COLO668 (cell line): ENCODE data around the gene SLC22A4.
A peak's percentile ranks its signal among the peaks of the same experiment; 100 is the strongest.

Experiments used
- DNase-seq: peaks from one replicate; lab custom pipeline; 2025; ENCODE audit not compliant: unreplicated experiment; lab: John Stamatoyannopoulos, UW

The SLC22A4 gene

DNA sequence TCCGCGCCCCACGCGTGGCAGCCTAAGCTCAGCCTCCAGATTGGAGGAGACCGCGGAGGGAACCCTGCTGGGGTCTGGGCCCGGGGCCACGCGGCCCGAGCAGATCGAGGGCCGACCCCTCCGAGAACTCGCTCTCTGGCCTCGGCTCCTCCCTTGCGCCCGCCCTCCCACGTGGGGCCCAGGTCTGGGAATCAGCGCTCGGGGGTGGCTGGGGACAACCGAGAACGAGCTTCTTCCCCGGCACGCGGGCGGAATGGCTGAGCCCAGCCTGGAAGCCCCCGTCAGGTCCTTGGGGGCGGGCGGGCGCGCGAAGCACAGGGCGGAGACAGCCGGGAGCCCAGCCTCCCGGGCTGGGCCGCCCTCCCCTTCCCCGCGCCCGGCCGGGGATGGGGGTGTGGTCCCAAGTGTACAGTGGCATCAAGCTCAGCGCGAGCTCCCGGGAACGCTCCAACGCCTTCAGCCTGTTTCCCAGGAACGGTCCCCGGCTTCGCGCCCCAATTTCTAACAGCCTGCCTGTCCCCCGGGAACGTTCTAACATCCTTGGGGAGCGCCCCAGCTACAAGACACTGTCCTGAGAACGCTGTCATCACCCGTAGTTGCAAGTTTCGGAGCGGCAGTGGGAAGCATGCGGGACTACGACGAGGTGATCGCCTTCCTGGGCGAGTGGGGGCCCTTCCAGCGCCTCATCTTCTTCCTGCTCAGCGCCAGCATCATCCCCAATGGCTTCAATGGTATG is at the start of gene SLC22A4:
Gene SLC22A4 (plus strand): TSS at position 403 of the 736 bp plus-strand sequence. CDS start 223 bp downstream, at position 626.
- DNase-seq = peak; percentile 77

- no peak for DNase-seq
Measured at GRCh38 chr5:132245593-132245992, 48.6 kb upstream of the SLC22A4 start.

DNA sequence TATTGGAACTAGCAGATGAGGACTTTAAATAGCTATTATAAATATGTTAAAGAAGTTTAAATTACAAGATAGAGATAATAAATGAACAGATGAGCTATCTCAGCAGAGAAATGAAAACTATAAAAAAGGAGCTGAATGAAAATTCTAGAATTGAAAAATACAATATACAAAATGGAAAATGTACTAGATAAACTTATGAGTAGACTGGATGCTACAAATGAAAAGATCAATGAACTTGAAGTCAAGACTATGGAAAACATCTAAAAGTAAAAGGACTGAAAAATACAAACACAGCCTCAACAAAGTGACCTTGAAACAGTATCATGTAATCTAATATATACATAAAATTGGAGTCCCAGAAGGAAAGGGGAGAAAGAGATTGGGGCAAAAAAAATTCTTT is 47.4 kb upstream of the SLC22A4 start:
- DNase-seq = no peak

DNA sequence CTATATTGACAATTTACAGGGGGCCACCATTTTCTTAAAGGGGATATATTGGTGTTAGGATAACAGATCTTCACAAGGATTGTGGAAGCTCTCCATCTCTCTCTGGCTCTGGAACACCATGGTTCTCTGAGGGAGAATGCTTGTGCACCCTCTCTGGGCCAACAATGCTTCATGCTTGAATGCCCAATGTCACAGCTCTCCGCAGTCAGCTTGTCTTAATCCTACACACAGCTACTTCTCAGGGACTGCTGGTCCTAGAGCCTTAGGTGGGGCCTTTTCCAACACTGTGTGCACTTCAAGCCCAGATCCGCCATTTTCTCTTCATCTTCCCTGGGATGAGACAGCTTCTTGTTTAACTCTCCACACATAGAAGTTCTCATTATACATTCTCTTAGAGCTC is 43.6 kb upstream of the SLC22A4 start:
- DNase-seq = no peak

DNA sequence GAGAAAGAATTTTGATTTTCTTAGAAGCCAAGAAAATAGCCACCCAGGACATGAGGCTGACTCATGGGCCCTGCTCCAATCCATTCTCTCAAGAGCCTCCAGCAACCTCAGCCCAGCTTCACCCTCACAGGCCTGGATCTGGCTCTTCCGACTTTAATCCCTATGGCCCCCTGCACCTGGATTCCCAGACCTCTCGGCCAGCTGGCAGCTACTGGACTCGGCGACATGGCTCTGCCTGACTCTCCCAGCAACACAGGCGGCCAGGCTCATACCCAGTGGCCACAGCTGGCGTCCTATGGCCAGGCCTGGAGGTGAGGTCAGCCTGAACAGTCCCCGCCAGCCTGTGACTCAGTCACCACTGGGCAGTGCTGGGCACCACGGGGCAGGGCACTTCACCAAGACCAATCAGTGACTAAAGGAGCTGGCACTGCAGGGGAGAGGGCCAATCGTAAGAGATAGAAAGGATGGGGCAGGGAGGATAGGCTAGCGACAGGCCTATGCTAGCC is 42.9 kb upstream of the SLC22A4 start:
- no peak for DNase-seq

DNA sequence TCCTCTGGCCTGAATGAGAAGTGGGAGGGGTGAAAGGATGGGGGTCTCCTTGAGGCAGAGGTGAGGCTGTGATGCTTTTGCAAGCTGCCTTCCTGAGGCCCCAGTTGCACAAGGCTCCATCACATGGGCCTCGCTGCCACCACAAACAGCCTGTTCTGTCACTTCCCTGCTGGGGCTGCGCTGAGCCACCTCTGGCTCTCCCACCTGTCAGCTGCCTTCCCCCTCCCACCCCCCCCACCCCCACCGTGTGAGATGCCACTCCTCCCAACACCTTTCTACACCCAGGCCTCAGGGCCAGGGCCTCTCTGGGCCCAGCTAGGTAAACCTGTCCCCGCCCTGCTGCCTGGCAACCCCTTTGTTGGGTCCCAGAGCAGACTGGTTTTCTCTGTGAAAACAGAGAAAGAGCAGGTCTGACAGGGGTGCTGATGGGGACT is 41.2 kb upstream of the SLC22A4 start:
- peak; percentile 79 for DNase-seq

GRCh38 chr5:132253452-132254320 is 40.5 kb upstream of the SLC22A4 start:
- DNase-seq = peak; percentile 56

GRCh38 chr5:132254321-132254977 is 39.7 kb upstream of the SLC22A4 start:
- no peak for DNase-seq

DNA sequence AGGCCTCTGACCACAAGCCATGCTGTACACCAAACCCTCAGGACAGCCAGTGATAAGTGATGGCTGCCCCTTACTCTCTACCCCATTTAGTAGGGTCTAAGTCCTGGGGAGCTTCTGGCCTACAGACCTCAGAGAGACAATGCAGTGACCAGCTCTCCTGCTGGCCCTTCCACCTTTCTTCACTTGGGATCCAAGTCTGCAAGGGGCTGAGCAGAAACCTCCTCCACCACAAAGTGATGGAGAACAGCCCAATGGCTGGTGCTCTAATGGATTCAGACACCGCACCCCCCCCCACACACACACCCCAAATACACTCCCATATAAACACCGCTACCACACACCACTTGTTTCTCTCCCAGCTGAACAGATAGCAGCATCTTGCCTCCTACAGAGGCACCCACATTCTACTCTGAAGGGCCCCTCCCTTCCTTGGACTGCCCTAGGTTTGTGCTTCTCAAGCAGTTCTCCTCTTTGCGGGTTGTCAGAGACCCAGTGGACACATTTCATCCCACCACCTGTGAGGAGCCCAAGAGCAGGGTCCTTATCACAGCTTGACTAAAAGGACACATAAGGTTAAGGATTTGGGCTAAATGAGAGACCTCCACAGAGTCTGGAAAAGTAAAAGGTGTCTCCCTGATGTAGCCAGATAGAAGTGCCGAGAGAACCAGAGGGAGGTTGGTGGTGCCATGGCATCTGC is 38.0 kb upstream of the SLC22A4 start:
- DNase-seq = no peak

DNA sequence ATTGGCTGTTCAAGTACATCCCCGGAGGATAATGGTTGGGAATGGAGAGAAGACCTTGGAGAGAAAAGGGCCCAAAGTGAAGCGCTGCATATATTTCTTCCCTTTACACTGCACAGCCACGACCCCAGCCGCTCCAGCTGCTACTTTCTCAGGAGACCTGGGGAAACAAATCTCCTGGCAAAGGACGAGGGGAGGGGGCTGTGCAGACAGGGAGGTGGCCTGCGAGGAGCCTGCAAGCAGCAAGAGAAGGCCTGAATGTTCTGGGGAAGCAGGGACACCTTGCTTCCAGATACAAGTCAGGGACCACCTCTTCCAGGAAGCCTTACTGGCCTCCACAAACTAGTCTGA is 37.4 kb upstream of the SLC22A4 start:
- no peak for DNase-seq

DNA sequence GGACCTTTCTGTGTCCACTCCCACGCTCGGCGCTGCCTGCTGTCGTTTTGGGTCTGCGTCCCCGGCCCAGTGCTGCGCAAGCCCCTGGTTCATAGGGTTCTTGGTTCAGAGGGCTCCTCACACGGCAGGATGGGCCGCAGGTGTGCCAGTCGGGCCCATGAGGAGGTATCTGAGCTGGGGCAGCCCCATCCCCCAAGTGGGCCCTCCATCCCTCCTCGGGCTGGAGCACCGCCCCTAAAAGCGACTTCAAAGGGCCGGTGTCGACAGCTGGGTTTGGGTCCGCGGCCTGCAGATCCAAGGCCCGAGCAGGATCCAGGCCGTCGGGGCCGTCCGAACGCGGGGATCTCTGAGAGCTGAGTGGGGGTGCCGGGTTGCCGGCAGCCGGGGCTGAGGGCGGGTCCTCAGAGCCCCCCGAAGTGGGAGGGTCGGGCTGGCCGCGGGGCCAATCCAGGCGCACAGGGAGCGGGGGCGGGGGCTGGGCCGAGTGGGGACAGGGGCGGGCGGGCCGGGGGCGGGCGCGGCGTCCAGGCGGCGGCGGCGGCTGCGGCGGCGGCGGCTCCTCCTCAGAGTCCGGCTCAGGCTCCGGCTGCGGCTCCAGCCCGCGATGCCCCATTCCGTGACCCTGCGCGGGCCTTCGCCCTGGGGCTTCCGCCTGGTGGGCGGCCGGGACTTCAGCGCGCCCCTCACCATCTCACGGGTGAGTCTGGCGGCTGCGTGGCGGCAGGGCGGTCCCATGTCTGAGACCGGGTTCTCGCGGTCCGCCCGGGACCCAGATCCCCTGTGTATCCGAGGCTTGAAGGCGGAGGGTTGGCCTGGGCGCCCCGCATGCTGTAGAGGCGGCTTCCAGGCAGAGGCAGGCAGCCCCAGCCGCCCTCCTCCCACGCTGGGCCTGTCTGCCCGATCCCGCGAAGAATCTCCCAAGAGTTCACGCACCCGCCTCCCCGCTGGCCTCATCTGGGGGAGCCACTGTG is 36.8 kb upstream of the SLC22A4 start, which contains the start of gene PDLIM4:
Gene PDLIM4 (plus strand): TSS at position 566 of the 971 bp plus-strand sequence. CDS start 39 bp downstream, at position 605.
- DNase-seq = no peak

DNA sequence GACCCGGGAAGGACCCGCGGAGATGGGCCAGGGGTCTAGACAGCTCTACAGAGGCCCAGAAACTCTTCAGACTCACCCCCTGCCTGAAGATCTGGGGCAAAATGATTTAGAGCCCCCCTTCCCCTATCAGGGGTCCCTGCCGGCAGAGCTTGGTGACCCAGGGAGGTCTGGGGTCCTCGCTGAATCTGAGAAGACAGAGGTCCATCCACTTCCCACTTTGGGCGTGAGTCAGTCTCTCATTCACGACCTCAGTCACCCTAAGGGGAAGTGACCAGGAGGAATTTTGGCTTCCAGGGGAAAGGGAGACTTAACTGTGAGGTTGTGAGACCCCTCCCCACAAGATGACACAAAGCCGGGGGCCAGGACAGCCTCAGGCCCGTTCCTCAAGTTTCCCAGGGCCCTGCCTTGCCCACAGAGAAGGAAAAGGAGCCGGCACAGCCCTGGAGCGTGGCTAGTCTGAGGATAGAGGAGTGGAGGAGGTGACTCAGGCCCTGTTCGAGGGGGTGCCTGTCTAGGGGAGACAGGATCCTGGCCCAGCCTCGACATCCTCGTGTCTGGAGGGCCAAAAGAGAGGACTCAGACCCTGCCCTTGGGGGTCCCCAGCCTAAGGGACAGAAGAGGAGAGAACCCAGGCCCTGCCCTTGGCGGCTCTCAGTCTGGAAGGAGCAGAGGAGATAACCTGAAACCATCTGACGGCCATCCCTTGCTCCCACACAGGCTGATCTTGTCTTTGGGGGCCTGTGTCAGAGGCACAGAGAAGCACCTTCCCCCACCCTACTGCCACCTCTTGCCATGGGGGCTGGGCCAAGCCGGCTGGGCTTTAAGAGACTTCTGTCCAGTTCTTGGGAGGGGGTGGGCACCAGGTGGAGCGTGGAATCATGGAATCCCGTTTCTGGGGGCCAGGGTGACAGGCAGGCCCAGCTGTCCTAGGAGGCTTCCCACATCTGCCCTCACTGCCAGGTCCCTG is 35.8 kb upstream of the SLC22A4 start:
- DNase-seq = no peak

- DNase-seq = peak; percentile 2
Measured at GRCh38 chr5:132259069-132259851, 34.9 kb upstream of the SLC22A4 start.

DNA sequence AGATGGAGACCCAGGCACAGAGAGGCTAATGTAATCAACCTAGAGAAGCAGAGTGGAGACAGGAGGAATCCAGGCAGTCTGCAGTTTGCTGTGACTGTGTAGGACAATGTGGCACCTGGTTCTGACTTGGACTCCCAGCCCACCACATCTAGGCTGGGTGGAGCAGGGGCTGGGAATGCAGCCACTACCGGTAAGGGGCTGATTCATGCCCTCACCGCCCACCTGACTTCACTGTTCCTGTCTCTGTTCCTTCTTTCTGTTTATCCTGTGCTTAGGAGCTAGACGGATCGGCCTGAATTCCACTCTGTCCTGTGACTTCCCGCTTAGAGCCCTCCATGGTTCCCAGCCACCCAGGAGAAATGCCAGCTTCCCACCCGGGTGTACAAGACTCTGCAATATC is 34.1 kb upstream of the SLC22A4 start:
- DNase-seq = no peak

DNA sequence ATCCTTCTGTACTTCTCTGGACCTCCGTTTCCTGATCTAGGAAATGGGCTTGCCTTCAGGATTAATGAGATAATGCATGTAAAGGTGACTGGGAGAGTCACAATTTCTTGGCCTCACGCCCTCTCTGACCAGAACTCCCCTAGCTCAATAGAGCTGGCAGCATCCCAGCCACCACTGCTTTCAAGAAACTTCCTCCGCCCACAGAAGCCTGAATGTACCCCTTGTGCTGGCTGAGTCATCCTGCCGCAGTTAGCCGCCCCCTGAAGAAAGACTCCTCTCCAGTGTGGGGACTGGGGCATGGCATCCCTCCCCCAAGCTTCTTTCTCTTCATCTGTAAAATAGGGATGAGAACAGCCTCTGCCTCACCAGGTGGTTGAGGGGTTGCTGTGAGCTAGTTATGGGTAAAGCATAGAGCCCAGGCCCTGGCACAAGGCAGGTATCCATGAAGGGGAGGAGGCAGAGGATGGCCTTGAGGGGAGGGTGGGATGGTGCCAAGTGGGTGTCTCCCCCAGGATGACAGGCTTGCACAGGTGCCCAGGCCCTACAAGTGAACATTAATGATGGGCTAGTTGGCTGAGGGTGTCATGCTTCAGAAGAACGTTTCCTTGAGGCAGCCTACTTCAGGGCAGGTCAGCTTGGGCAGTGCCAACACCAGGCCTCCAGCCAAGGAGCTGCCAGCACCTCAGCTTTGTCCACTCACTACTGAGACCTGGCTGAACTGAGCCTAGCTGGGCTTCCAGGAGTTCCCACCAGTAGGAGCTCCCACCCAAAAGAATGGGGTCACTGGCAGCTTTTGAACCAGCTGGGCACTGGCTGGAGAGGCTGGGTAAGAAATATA is 33.3 kb upstream of the SLC22A4 start:
- no peak for DNase-seq

DNA sequence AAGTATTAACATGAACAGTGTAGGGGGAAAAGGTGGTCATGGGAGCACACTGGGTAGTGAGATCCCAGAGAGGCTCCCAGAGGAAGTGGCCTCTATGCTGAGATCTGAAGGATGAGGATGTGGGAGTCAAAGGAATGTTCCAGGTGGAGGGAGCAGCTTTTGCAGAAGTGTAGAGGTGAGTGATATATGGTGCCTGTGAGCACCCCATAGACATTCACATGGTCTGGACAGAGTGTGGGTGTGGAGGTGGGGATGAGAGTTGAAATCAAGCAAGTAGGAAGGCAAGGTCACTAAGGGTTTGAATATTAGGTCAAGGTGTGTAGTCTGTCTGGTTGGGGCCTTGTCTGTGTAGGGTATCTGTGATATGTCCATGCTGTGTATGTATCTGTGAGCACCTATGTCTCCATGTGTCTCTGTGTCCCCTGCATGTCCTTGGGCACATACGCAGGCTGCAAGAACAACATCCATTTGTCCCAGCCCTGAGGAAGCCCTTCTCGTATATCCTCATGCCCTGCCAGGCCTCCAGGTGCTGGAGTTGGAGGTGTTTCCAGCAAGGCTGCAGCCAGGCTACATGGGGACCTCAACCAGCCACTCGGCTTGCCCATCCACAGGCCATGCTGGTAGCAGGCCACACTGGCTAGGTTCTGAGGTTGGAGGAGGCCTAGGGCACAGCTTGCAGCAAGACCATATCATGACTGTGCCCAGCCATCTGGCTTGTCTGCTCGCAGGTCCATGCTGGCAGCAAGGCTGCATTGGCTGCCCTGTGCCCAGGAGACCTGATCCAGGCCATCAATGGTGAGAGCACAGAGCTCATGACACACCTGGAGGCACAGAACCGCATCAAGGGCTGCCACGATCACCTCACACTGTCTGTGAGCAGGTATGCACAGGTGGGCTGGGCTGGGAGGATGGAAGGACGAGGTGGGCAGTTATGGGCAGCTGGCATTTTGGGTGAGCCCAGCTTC is 32.0 kb upstream of the SLC22A4 start:
- no peak for DNase-seq
